NCI-H460 (cell line): Measurements from ENCODE around the gene MKX. TPM values are rescaled to one million over a fixed set of nuclear protein-coding genes. Genes with fewer than 3 reads are reported as not detected.

Experiments used
- DNase-seq: peaks from one replicate; pipeline ENCODE4 v3.0.0-alpha.2; 2016; ENCODE audit warnings: low read depth; ENCODE audit errors: extremely low read depth
- total RNA-seq: library from RNA; depleted of rRNA; stranded (reverse); fragments of >200 nt; shearing (Covaris generic); gene quantifications from 2 replicates; pipeline ENCODE4 v1.2.3, GENCODE V29; 2014

Gene MKX
- total RNA-seq, 1 experiment from 2014 or later = 1.1 TPM

DNA sequence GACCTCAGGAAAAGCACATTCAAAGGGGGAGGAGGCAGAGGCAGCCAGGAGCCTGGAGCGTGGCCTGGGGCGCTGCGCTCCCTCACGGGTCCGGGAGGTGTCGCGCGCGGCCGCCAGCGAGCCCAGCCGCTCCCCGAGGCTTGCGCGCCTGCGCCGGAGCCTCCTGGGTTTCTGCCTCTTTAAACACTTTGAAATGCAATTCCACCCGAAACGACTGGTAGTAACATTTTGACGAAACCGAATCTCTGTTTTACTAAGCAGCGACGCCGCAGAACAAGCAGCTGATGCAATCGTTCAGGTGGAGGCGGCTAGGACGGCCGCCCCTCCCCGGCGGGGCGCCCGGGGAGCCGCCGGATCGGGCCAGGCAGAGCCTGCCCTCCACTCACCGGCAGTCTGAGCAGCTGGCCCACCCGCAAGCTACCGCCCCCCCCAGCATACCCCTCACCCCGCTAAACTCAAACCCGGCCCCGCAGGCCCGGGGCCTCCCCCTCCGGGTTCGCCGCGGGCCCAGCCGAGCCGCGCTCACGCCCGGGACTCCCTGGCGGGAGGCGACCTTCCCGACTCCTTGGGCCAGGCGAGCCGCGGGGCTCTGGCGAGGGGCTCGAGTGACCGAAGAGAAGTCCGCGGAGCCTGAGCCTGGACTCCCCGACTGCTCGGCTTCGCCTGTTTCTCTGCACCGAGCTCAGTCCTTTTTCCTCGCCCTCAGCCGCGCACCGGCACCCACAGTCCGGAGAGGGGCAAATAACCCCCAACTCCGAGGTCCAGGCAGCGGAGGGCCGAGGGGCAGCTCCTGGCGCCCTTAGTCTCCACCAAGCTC lies 3.2 kb downstream of the MKX start:
- peak; percentile 56 for DNase-seq

DNA sequence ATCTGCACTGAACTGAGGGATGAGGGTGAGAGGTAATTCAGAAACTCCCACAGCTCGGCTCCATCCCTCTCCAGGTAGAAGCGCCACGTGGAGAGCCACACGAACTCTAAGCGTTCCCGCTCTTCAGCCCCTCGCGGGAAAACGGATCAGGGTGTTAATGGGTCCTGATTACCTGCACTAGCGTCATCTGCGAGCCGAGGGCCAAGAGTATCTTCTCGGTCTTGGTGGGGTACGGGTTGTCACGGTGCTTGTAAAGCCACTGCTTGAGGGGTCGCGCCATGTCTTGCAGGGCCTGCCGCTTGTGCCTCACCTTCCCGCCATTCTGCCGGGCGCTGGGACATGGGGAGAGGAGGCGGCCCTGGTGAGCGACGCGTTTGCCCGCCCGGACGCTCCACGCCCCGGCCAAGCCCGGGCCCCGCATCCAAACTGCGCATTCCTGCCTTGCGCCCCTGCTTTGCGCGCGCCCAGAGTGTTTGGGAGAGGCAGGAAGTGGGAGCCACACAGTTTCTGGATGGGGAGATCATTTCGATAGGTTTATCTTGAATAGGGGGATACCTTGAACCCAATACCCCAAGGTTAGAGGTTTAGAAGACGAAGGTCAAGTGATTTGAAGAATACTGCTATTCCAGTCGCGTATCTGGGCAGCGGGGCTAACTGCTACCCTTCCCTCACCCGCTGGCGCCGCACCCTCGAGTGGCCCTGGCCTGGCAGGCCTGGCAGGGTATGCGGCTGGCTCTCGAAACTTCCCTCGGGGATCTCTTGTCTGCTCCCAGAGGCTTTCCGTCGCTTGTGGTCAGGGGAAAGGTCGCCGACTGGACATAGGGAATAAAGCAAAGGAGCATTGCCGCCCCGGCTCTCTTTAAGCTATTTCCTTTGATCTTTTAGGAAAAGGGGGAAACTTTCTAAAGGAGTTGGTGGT lies 4.2 kb downstream of the MKX start:
- no peak for DNase-seq

DNA sequence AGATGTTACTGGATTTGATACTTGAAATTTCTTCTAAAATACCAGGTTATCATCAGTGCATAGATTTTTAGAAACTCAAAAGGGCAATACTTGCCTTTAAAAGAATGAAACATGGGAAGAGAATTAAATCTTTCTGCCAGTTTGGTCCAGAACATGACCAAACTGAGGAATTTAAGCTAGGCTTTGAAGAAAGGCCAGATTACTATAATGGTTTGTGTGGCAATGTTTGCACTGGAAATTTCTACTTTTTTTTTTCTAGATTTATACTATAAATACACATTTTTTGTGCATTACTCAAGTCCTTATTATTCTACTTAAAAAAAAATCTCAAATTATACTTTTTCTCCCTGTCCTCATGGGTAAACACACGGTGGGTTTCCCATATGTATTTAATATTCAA lies 9.2 kb downstream of the MKX start:
- no peak for DNase-seq

DNA sequence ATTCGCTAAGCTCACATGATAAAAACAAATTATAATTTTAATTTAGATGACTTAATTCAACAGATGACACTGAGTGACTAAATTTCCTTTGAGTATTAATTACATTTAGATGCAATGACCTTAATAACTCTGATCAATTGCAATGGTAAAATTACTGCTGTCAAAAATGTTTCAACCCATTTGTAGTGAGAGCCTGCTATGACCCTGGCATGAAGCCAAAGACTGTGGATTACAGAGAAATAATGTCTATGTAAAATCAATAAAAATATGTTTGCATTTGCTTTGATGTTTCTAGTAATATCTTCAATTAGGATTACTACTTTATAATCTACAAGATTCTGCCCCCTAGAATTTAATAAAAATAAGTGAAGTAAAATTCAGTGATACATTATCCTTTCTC lies 15.6 kb downstream of the MKX start:
- DNase-seq = no peak

DNA sequence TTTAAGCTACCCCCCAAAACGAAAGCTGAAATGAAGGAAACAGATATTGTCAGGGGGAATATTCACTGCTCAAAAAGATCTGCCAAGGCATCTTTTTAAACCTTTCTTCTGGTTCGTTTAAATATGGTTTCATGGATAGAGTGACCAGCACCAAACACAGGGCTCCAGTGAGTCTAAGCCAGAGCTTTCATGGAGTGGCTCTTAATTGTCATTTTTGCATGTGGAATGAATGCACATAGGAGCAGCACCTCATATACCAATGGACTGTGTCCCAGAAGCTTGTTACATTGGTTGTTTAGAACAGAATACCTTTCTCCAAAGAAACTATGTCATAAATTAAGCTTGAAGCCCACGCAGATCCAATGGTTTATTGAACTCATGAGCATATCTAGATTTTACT lies 17.3 kb downstream of the MKX start:
- no peak for DNase-seq

DNA sequence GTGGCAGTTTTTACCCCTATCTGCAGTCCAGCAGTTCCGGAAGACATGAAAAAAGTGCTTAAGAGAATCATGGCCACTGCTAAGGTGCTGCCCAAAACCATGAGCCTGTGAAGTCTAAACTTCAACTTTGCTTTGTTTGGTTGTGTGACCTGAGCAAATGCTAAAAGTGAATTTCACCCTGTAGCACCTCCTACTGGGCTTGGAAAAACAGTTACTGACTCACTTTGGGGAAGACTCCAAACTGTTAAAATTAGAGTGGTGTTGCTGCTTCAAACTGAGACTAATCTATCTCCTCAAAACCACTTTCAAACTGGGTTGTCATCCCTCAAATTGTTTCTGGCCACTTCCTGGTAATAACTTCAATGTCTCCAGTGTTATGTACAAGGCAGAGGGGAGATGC lies 21.3 kb downstream of the MKX start:
- DNase-seq = no peak

DNA sequence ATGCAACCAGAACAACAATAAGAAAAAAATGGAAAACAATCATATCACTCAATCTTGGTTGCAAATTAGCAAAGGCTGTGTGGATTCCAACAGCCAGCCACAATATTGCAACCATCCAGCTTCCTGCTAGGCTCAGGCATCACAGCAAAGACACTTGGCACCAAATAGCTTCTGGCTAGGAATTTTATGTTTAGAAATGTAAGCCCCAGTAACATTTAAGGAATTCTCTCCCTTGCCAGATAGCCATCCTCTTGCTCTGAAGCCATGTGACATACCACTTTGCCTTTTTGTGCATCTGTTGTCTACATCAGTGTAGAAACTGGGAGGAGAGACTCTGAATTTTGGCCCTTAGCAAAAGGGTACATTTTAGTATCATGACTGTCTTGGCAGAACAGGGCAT lies 22.2 kb downstream of the MKX start:
- no peak for DNase-seq

DNA sequence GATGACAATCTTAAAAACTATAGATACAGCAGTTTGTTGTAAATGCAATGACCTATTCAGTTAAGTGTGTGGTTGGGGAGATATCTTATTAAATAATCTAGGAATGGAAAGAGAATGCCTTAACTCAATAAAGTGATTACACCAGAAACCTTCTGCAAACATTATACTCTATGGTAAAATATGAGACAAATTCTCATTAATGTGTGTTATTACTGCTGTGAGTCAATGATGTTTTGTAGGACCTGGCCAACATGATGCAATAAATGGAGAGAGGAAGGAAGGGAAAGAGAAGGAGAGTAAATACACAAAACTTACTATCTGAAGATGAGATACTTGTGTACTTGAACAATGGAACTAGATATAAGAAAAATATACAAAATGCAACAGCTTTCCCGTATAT lies 25.1 kb downstream of the MKX start:
- no peak for DNase-seq

DNA sequence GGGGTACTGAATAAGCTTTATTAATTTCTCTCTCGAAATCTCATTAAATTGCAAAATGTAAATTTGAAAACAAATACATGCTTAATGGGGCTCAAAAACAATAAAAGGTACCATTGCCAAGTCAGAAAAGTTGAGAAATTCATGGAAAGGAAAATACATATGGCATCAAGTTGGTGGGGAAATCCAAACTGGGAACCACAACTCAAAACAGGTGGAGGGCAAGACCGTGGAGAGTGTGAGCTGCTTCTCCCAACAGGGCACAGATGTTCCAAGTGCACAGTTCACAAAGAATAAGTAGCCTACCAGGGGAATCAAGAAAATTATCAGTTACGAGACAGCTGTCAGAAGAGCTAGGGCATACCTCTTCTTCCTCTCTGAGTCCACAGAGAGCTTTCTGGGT lies 26.6 kb downstream of the MKX start:
- no peak for DNase-seq

DNA sequence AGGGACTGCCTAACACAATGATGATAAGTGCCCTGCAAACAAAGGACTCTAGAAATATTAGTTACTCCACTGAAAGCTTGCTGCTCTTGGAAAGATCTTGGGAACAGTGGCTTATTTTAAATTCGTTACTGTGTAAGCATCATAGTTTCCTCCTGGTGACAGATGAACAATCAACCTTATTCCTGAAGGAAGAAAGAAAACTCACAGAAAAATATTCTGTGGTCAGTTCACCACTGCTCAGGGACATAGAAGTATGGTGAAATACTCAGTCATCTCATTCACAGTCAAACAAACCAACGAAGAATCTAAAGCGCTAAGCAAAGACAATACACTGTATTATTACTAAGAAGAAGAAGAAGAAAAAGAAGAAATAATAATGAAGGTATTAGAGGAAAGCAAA lies 27.8 kb downstream of the MKX start:
- no peak for DNase-seq

DNA sequence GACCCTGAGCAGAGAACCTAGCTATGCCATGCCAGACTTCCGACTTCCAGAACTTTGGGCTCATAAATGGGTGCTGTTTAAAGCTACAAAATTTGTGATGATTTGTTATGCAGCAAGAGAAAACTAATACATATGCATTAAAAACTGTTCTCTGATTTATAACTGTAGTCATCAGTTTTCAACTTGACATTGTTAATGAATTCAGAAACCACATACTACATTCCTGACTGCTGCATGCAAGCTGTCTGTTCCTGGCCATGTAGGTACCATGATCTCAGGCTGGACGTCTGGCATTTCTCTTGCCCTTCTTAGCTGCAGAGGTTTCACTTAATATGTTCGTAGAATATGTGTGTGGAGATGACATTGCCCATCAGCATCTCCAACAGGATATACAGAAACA lies 28.4 kb downstream of the MKX start:
- no peak for DNase-seq

DNA sequence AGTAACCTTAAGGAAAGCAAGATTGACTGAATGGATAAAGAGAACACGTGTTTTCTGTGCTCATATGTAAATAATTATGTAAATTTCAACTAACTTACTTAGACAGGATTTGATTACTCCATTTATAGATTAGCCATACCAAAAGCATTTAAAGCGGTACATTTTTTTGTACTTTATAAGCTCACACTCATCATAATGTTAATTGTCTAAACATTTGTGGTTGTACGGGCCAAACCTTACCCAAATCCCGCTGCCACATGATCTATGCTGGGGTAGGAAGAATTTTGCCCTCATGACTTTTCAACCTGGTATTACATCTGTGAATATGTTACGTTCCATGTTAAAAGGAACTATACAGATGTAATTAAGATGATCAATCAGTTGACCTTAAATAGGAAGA lies 29.1 kb downstream of the MKX start:
- no peak for DNase-seq

DNA sequence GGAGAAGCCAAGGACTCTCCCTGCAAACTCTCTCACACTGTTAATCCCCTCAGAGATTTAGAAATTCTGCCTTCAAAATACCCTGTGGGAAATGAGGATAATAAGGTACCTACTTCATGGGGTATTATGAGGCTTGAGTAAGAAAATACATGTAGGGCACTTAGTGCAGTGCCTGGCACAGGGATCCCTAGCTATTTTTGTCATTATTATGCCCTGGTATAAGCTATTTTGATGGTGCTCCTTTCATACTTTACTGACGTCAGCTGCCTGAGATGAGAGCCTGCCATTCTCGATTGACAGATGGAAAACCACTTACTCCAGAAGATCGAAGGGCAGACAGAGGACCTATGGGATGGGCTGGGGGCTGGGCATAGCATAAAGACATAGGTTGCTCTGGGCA lies 30.1 kb downstream of the MKX start:
- no peak for DNase-seq

DNA sequence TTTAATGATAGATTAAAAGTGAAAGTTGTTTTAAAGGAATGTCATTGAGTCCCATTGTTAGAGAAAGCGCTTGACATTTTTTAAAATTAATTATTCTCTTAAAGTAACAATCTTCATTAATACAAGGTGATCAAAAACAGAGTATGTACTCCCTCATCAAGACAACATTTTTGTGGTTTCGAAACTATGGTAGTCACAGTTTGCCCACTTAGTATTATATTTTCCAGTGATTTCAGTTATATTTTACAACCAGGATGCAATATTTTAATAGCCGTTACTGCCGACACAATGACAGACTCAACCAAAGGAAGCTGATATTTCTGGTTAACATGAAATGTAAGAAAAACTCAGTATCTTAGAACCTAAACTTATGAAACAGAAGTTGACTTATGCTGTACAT lies 31.3 kb downstream of the MKX start:
- no peak for DNase-seq

DNA sequence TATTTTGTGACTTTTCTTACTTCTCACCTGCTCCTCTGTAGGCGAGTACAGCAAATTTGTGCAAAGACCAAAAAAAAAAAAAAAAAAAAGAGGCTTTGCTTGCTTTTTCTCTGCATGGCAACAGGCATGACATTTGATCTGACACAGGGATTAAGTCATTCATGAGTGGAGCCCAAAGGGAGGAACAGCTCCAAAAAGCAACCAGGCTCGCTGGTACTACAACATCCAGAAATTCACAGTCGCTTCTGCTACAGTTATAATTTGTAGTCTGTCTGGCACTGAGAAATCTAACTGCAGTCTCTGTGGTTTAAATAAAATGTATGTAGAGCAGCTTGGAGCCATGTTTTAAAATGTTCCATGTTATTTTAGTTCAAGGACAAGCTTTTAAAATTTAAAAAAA lies 31.7 kb downstream of the MKX start:
- no peak for DNase-seq

DNA sequence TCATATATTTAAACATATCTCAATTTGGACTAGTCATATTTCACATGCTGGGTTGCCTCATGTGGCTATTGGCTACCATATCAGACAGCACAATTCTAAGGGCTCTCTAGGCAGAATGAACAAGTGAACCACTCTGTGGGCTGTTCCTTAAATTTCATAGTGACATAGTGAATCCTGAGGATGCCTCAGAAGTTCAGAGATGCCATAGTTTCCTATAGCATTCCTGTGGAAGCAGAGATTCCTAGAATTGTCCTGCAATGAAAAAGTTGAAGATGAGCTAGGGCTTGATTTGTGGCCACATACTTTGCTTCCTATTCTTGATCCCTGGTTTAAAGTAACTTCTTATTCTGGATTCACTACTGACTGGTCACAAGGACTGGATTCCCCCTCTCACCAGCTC lies 35.6 kb downstream of the MKX start:
- DNase-seq = no peak

DNA sequence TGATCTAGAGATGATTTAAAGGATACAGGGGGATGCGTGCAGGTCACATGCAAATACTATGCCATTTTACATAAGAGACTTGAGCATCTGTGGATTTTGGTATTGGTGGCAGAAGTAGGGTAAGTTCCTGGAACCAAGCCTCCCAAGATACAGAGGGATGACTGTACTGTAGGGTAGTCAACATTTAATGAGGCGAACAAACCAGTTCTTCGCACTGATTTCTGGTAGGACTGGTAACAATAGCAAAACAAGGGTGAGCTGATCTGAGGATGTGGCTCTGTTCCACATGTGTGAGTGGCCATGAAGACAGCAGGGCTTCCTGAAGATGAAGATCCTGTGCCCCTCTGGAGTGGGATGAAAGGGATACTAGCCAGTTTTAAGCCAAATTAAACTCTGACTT lies 36.3 kb downstream of the MKX start:
- no peak for DNase-seq

DNA sequence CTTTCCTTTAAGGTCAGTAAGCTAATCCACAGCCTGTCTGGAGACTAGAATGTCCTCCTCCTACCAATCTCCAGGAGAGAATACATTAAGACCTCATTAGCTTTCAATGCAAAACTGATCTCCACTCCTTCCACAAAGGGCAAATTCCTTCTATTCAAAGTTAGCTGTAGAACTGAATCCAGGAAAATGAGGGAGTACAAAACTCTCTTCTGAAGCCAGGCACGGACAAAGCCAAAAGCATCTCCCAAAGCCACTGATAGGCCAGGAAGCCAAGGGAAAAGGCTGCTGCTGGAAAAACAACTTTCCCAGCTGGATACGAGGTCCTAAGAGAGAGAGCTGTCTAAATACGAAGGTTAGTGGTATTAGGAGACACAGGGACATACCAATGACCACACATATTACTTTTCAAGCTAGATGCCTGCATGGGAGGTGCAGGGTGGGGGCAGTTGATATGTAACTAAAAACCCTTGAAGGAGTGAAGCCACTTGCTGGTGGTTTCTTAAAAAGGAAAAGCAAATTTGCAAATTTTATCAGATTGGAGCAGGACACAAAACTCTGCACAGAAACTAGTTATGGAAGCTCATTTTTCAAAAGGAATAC lies 43.6 kb downstream of the MKX start:
- DNase-seq = no peak

DNA sequence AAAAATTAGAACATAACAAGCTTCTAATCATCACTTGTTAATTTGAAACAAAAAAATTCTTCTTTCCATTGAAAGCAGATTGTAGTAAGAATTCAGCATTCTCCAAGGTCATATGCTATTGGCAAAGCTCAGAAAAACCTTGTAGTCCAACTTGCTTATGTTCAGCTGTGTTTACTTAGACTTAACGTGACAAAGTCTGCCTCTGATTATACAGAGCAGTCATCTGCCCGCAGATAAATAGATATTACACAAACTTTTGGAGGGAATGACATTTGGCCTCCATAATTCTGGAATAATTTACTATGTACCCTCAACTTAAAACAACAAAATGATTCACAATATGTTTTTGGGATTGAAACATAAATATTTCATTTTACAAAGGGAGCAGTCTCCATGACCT lies 45.8 kb downstream of the MKX start:
- DNase-seq = no peak

DNA sequence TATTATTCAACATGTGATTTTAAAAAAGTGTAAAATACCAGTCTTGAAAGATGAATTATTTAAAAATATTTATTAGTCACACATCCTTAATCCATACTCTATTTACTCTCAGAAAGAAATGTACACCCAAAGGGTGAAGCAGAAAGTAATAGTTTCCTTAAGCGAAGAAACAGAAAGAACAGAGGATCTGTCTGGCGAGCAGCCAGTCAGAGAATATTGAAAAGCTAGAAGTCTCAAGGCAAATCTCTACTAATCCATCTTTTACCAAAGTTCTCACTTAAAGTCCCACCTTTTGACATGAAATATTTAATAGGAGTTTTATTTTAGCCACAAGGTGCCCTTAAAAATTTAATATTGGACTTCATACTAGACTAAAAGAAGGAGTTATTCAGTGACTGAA lies 46.7 kb downstream of the MKX start:
- no peak for DNase-seq

DNA sequence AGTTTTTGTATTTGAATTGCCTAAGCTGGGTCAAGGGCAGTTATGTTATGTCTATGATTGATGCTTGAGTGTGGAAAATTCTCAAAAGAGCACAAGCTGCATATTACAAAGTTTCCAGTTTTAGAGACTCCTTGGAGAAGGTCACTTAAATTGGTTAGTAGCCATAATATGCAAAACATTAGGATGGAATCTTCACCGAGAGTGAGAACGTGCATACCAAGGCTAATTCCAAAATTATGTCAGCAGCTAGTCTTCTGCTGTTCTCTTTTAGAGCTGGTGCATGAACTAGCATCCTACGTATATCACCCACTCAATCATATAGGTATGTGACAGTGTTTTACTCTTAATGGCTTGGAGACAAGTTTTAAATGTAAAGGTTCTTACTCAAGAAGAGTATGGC lies 49.2 kb downstream of the MKX start:
- no peak for DNase-seq

DNA sequence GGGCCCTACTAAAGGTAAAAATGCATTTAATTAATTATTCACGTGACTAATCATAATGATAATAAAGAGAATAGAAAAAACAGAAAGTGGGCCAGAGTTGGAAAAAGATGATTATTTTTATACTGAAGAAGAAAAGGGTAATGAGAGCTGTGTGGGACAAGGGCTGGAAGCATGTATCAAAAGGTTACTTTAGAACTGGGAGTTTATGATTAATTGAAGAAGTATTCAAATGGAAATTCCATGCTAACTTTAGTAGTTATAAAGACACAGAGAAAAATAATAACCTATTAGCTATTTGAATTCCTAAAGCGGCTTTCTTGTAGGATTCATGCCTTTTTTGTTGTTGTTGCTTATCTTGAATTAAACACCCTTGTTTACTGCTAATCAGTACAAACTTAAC lies 49.9 kb downstream of the MKX start:
- DNase-seq = no peak
